Immature natural killer cell (primary cell): Measurements from ENCODE around the gene FAM204A. TPM values are rescaled to one million over a fixed set of nuclear protein-coding genes. Genes with fewer than 3 reads are reported as not detected.

Source experiments
- DNase-seq, 3 donors: peaks; one replicate each; pipeline ENCODE4 v3.0.0; 2022; ENCODE audit warnings: mixed read lengths in 1 of 3
- H3K27ac Mint-ChIP-seq, 6 donors: one replicate each; pipeline ENCODE4 v1.8.0; 2020; ENCODE audit warnings: mixed read lengths in 6 of 6, mild to moderate bottlenecking in 5 of 6, inconsistent platforms in 4 of 6, moderate library complexity in 3 of 6
- H3K27me3 Mint-ChIP-seq, 3 donors: one replicate each; pipeline ENCODE4 v1.8.0; 2020 to 2021; ENCODE audit warnings: low read depth in 3 of 3, mild to moderate bottlenecking in 3 of 3, mixed read lengths in 3 of 3, moderate library complexity in 3 of 3, inconsistent platforms in 1 of 3
- H3K36me3 Mint-ChIP-seq, 3 donors: one replicate each; pipeline ENCODE4 v1.8.0; 2020; ENCODE audit warnings: mixed read lengths in 3 of 3, inconsistent platforms in 2 of 3, mild to moderate bottlenecking in 2 of 3
- H3K4me1 Mint-ChIP-seq, 2 donors: one replicate each; pipeline ENCODE4 v1.8.0; 2020; ENCODE audit warnings: inconsistent platforms in 2 of 2, mild to moderate bottlenecking in 2 of 2, mixed read lengths in 2 of 2, moderate library complexity in 1 of 2
- H3K4me3 Mint-ChIP-seq, 5 donors: one replicate each; pipeline ENCODE4 v1.8.0; 2020; ENCODE audit warnings: mild to moderate bottlenecking in 5 of 5, mixed read lengths in 5 of 5, inconsistent platforms in 3 of 5, moderate library complexity in 3 of 5
- H3K9me3 Mint-ChIP-seq, 6 donors: one replicate each; pipeline ENCODE4 v1.8.0; 2020; ENCODE audit warnings: mild to moderate bottlenecking in 6 of 6, mixed read lengths in 6 of 6, inconsistent platforms in 4 of 6, moderate library complexity in 3 of 6
- polyA plus RNA-seq, 3 donors: library from polyadenylated mRNA; unstranded; fragments of 300-500 nt; fragmentation: Illumina TruSeq; gene quantifications; one replicate each; pipeline ENCODE4 v1.2.3, GENCODE V29; 2021

FAM204A gene
- 100 to 1,000 TPM; 122 to 206 (median 151) TPM for polyA plus RNA-seq

DNA sequence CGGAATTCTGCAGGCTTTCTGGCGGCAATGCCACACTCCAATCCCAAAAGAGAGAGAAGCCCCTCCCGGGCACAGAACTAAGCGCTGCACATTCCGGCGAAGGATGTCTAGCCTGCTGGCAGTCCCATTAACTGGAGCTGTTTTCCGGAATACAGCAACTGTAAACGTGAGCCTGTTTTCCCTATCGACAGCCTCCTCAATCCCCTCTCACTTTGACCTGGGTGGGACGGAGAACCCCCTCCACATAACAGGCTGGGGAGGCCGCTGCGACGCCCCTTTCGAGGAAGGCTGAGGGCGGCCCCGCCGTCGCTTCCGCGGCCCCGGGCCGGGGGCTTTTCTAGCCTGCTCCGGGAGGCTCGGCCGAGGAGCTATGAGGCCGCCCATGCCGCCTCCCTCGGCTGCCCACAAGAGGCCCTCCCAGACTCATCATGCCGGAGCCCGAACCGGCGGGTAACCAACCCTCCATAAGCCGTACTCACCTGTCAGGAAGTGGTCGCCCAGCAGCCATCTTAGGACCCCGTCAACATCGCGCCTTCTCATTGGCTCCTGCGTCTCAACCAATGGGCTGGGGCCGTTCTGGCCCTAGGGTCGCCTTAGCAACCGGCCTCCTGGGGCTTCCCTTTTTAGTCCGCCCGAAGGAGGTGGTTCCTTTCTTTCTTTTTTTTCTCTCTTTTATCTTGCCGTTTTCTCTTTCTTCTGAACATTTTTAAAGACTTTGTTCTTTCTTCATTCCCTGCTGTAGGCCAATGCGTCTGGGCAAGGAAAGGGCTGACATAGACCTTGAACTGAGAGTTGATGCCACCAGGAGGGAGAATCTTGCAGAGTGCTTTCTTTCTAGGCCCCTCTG, at the start of gene FAM204A:
TSS of gene FAM204A (minus strand) at position 534 of the 847 bp plus-strand sequence. CDS start 5,909 bp downstream, outside the sequence.
- DNase-seq = peak; percentile 95 to 97 (median 96)
- Mint-ChIP-seq H3K36me3 (no peaks in the 10 kb centered on the region), H3K27me3 (peaks cover 5 to 18% (median 10%) of the 10 kb centered on the region in 3 donors), H3K27ac (peak within 1 kb of the TSS; percentile 89 to 94 (median 92)), H3K4me3 (peak within 1 kb of the TSS; percentile 87 to 97 (median 94)), H3K9me3 (no peaks in the 10 kb centered on the region), H3K4me1 (peaks cover 29 to 56% of the 10 kb centered on the region in 2 donors)

DNA sequence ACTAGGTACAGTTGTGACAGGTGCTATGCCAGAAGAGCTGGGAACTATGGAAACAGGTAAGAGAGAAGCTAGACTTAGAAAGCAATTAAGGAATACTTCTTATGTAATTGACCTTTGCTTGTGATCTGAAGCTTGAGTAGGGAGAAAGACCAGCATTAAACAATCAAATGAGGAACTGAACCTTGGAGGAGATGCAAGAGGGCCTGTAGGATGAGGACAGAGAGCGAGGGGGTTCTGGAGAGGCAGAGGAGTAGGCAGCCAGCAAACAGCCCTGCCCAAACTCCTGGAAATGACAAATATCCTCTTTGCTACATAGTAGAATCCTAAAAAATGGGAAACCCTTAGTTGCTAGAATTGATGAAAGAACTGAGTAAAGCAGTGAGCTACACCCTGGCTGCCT, 41.6 kb upstream of the FAM204A start:
- peaks cover 0 to under 1% (median 0%) of the 10 kb centered on the region in 6 donors for H3K9me3 Mint-ChIP-seq
- no peaks in the 10 kb centered on the region for H3K4me1 Mint-ChIP-seq
- H3K4me3 Mint-ChIP-seq = no peak overlapping the region
- no peaks in the 10 kb centered on the region for H3K36me3 Mint-ChIP-seq
- no peak overlapping the region for H3K27ac Mint-ChIP-seq
- DNase-seq = no peak
- peaks cover 6 to 9% (median 8%) of the 10 kb centered on the region in 3 donors for H3K27me3 Mint-ChIP-seq

DNA sequence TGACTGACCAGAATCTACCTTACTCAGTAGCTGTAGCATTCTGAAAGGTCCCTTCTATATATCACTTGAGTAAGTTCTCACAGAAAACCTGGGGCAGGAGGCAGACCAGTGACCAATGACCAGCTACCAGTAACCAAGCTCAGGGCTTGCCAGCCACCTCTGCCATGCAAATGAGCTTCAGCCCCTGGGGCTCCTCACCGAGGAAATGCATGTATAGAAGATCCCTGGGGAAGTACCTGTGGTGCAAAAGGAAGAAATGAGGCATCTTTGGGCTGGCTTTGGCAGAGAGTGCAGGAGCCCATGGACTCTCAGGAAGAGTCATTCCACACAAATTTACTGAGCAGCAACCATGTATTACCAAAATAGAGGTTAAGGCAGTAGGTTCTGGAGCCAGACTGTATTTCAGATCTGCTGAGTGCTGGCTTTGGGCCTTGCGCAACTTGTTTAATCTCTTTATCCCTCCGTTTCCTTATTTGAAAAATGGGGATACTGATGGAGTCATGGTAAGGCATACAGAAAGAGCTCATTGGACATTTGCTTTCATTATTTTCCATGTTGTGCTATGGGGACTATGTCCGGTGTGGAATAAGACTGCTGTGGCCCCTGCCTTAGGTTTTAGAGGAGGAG, 41.1 kb upstream of the FAM204A start:
- H3K9me3 Mint-ChIP-seq = no peaks in the 10 kb centered on the region
- H3K27me3 Mint-ChIP-seq = peaks cover 6 to 9% (median 8%) of the 10 kb centered on the region in 3 donors

DNA sequence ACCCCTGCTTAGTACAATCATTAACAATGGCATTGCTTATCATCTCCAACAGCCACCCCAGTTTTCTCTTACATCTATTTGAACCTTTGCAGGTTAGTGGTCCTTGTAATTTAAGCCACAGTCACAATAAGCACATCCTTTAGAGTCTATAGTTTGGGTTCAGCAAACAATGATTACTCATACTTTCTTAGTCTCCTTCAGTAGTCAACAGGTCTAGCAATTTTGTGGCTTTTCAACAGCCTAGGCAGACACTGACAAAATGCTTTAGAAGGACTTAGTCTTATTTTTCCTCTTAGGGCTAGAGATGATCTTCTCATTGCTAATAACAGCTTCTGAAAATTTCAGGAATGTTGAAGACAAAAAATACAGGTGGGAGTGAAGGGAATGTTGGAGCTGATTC, 32.3 kb upstream of the FAM204A start:
- Mint-ChIP-seq H3K27ac (no peak overlapping the region), H3K9me3 (no peaks in the 10 kb centered on the region), H3K36me3 (no peaks in the 10 kb centered on the region), H3K4me3 (no peak overlapping the region), H3K4me1 (no peaks in the 10 kb centered on the region), H3K27me3 (peaks cover 2 to 10% (median 2%) of the 10 kb centered on the region in 3 donors)
- no peak for DNase-seq

More for the DNA sequence above, 41.1 kb upstream of the FAM204A start:
- no peak for DNase-seq
- no peaks in the 10 kb centered on the region for H3K4me1 Mint-ChIP-seq
- H3K27ac Mint-ChIP-seq = no peak overlapping the region
- no peaks in the 10 kb centered on the region for H3K36me3 Mint-ChIP-seq
- no peak overlapping the region for H3K4me3 Mint-ChIP-seq

DNA sequence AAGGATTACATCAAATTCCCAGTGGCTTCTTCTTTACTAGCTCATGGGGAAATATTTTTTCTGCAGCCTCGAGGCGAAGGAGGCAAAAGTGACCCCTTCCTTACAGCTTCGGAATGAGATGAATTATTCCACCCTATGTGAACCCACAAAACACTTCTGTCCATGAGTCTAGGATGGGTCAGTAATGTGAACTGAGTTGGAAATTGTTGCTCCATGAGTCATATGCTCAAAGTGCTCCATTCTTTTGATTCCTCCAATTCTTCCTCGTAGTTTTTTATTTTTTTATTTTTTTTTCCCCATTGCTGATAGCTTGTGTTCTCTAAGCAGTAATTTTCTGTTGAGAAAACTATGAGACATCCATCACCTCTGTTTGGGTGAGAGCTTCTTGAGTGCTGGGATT, 31.7 kb upstream of the FAM204A start:
- H3K36me3 Mint-ChIP-seq = no peaks in the 10 kb centered on the region
- H3K27me3 Mint-ChIP-seq = peaks cover 0 to 10% (median 1%) of the 10 kb centered on the region in 3 donors

DNA sequence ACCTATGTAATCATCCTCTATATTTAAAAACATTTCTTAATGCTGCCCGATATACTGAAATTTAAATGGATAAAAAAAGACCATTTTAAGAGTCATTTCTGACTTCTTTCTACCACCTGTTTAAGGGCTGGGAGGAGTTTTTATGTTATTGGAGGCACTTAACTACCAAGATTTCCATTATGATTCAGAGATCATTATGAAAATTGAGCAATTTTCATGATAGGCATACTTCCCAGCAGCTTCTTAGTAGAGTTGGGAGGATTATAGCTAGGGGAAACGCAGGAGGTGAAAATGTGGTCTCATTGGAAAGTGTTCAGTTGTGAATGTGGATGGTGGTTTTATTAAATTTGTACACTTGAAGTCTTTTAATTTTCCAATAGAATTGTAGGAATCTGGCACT, 28.4 kb upstream of the FAM204A start:
- H3K9me3 Mint-ChIP-seq = peaks cover 0 to 5% (median under 1%) of the 10 kb centered on the region in 6 donors
- H3K4me1 Mint-ChIP-seq = no peaks in the 10 kb centered on the region
- peaks cover 3 to 10% (median 6%) of the 10 kb centered on the region in 3 donors for H3K27me3 Mint-ChIP-seq
- peaks cover 0 to 3% (median 0%) of the 10 kb centered on the region in 3 donors for H3K36me3 Mint-ChIP-seq
- no peak for DNase-seq
- H3K4me3 Mint-ChIP-seq = no peak overlapping the region
- no peak overlapping the region for H3K27ac Mint-ChIP-seq

More for the DNA sequence above, 31.7 kb upstream of the FAM204A start:
- Mint-ChIP-seq H3K9me3 (no peaks in the 10 kb centered on the region), H3K4me1 (no peaks in the 10 kb centered on the region), H3K4me3 (no peak overlapping the region), H3K27ac (no peak overlapping the region)
- no peak for DNase-seq

DNA sequence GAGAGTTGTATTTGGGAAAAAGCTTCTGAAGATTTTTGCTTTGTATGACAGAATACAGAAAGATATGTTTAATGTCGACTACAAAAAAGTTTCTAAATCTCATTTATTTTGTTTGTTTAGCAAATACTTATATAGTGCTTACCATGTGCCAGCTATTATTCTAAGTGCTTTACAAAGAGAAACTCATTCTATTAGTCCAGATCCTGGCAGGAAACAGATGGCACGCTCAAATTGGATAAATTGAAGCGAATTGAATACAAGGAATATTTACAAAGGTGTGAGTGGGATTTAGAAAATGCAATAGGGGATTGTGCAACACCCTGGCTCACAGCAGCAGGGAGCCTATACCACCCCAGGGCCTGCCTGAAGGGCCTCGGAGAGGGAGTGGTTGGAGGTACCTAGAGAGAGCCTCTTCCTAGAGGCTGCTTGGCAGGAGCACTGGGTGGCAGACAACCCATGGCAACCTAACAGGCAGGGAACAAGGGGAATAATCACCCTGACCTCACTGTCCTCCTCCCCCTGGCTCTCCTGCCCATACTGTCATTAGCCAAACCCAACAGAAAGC, 27.6 kb upstream of the FAM204A start:
- Mint-ChIP-seq H3K9me3 (peaks cover 0 to 9% (median 2%) of the 10 kb centered on the region in 6 donors), H3K4me1 (no peaks in the 10 kb centered on the region), H3K27ac (no peak overlapping the region)

DNA sequence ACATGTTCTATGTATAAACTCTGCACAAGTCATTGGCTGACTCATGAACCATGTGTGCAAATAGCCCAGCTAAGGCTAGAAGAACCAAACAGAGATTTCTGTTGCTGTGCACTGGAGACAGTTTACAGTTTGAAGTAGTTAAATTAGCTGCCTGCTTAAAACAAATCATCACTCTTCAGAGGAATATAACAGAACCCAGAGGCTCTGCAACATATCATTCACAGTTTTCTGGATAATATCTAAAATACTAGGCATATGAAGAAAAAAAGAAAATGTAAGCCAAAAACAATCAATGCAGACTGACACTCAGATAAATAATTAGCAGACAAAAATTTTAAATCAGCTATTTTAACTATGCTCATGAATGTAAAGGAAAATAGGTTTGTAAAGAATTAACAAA, 23.6 kb upstream of the FAM204A start:
- Mint-ChIP-seq H3K27me3 (peaks cover 3 to 6% (median 4%) of the 10 kb centered on the region in 3 donors), H3K4me1 (no peaks in the 10 kb centered on the region), H3K9me3 (peaks cover 0 to 9% (median 2%) of the 10 kb centered on the region in 6 donors), H3K4me3 (no peak overlapping the region), H3K27ac (no peak overlapping the region), H3K36me3 (peaks cover 0 to 3% (median 0%) of the 10 kb centered on the region in 3 donors)
- no peak for DNase-seq

More for the DNA sequence above, 27.6 kb upstream of the FAM204A start:
- Mint-ChIP-seq H3K27me3 (peaks cover 3 to 10% (median 6%) of the 10 kb centered on the region in 3 donors), H3K36me3 (peaks cover 0 to 3% (median 0%) of the 10 kb centered on the region in 3 donors), H3K4me3 (no peak overlapping the region)
- no peak for DNase-seq

DNA sequence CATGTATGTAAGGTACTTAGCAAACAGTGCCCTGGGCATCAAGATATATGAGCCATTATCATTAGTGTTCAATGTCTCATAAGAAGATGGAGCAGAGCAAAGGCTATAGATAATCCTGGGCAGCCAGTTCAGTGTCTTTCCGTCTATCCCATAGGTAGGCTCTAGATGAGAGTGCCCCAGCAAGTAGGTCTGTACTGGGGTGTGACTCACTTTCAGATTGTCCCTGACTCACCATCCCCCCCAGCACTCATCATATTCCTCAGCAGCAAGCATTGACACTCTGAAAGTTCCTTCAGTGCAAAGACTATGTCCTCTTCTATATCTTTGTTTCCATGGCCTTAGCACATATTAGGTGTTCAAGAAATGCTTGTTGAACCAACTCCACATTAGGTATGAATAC, 20.0 kb upstream of the FAM204A start:
- H3K9me3 Mint-ChIP-seq = peaks cover 0 to 9% (median 2%) of the 10 kb centered on the region in 6 donors
- H3K4me3 Mint-ChIP-seq = no peak overlapping the region
- H3K36me3 Mint-ChIP-seq = no peaks in the 10 kb centered on the region
- no peak for DNase-seq
- H3K27me3 Mint-ChIP-seq = peaks cover 4% of the 10 kb centered on the region in 3 donors
- H3K4me1 Mint-ChIP-seq = no peaks in the 10 kb centered on the region
- no peak overlapping the region for H3K27ac Mint-ChIP-seq

DNA sequence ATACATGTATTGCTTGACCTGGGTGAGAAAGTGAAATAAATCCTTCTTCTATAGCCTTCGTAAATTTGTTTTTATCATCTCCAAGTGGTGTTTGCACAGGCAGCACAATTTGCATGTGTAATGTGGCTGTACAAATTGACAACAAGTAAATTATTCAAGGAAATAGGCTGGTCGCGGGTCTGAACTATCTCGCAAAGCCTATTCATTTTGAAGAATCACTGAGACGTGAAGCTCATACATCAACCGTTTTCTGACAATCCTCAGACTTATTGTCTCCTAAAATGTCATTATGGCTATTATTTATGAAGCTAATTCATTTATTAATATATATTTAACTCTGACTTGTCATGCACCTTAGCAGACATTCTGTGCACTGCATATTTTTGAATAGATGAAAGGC, 16.2 kb upstream of the FAM204A start:
- H3K27me3 Mint-ChIP-seq = peaks cover 5 to 11% (median 8%) of the 10 kb centered on the region in 3 donors

DNA sequence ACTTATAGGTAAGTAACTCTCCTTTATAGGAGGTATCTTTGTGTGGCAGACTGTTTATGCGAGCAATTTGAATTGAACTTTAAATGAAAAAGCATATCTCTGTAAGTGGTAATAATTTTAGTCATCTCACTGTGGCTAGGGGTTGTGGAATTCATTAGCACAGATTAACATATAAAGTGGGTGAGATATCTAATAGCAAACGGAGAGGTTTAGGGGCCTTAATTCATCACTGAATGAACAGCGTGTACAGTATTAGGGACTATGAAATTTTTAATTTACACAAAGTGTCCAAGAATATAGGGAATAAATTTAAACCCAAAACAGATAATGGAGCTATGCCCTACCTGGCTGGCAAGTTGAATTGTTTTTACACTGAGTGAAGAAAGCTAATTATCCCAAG, 15.7 kb upstream of the FAM204A start:
- Mint-ChIP-seq H3K27ac (no peak overlapping the region), H3K27me3 (peaks cover 5 to 14% (median 9%) of the 10 kb centered on the region in 3 donors)
- DNase-seq = no peak

More for the DNA sequence above, 16.2 kb upstream of the FAM204A start:
- Mint-ChIP-seq H3K4me1 (no peaks in the 10 kb centered on the region), H3K9me3 (no peaks in the 10 kb centered on the region), H3K27ac (no peak overlapping the region), H3K36me3 (no peaks in the 10 kb centered on the region), H3K4me3 (no peak overlapping the region)
- DNase-seq = no peak

DNA sequence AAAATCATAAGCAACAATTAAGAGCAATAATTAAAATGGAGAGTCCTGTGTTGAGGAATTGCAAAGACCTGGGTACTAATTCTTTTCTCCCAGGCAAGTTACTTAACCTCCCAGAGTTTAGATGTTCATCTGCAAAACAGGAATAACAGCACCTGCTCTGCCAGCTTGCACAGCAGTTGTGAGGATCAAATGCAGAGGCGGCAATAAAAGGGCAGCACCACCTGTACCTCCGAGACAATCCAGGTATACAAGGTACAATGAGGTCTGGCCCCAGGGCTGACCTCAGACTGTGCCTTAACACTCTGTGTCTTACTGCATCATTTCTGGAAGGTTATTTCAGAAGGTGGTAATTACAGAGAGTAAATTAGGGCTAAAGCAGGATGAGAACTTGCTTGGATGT, 14.5 kb upstream of the FAM204A start:
- Mint-ChIP-seq H3K4me1 (no peaks in the 10 kb centered on the region), H3K27ac (no peak overlapping the region), H3K4me3 (no peak overlapping the region), H3K9me3 (no peaks in the 10 kb centered on the region), H3K36me3 (no peaks in the 10 kb centered on the region), H3K27me3 (peaks cover 5 to 19% (median 13%) of the 10 kb centered on the region in 3 donors)
- no peak for DNase-seq

More for the DNA sequence above, 15.7 kb upstream of the FAM204A start:
- Mint-ChIP-seq H3K36me3 (no peaks in the 10 kb centered on the region), H3K4me3 (no peak overlapping the region), H3K9me3 (no peaks in the 10 kb centered on the region), H3K4me1 (no peaks in the 10 kb centered on the region)

DNA sequence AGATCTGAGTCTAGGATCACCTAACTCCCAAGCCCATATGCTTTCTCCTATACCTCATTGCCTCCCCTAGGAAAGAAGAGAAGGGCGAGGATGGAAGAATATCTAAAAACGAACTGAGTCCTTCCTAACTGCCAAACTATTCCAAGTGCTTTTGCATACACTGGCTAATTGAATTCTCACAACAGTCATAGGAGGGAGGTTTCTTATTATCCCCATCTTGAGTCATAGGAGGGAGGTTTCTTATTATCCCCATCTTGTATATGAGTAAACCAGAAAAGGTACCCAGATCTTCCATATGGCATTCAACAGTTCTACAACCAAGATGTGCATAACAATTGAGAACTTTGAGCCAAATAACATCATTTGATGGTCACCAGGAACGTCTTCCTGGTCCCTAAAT, 13.1 kb upstream of the FAM204A start:
- DNase-seq = no peak
- Mint-ChIP-seq H3K27ac (no peak overlapping the region), H3K9me3 (no peaks in the 10 kb centered on the region), H3K4me3 (no peak overlapping the region), H3K27me3 (peaks cover 5 to 19% (median 16%) of the 10 kb centered on the region in 3 donors), H3K36me3 (no peaks in the 10 kb centered on the region), H3K4me1 (no peaks in the 10 kb centered on the region)

DNA sequence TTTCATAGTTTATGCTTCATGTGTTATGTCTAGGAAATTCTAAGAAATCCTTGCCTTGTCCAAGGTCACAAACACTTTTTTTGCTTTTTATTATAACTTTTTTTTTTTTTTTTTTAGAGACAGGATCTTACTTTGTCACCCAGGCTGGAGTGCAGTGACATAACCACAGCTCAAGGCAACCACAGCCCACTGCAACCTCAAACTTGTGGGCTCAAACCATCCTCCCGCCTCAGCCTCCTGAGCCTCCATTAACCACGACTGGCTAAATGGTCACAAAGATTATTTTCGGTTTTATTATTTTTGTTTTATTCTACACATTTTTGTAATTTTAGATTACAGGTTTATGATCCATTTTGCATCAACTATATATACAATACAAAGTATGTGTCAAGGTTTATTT, 7.1 kb upstream of the FAM204A start:
- no peaks in the 10 kb centered on the region for H3K9me3 Mint-ChIP-seq
- peaks cover 0 to 8% of the 10 kb centered on the region in 2 donors for H3K4me1 Mint-ChIP-seq
- no peak overlapping the region for H3K27ac Mint-ChIP-seq
- H3K4me3 Mint-ChIP-seq = no peak overlapping the region
- DNase-seq = peak; percentile 5 to 27 (median 19)
- no peaks in the 10 kb centered on the region for H3K36me3 Mint-ChIP-seq
- H3K27me3 Mint-ChIP-seq = peaks cover under 1 to 17% (median 10%) of the 10 kb centered on the region in 3 donors
